Measurements from ENCODE around the gene CTXND2. TPM values are rescaled to one million over a fixed set of nuclear protein-coding genes. Genes with fewer than 3 reads are reported as not detected.
"Not testable (repeated sequence)": the region's sequence is repeated elsewhere in the genome, so short reads cannot be mapped to it uniquely, and the experiment has no call there.

CTXND2 gene
- total and polyA plus RNA-seq, 2 experiments from 2014 or later: 0.16 TPM; not detected in 1

DNA sequence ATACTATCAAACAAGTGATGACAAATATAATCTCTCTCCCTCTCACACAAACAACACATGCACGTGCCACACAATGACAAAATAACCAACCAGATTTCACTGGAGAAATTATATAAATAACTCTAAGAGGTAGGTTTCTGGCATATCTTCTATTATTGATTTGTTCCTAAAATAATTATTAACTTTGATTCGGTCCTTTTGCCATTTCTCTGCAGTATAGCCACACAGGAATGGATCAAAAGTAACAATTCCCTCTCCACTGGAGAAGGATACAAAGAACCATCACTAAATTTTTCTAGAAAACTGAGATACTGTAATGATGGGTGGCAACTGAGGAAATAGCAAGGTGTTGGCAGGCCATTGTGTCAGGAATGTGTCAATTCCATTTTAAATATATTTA lies 44.0 kb upstream of the CTXND2 start:
- Histone ChIP-seq H3K79me2 (no peaks in the 10 kb centered on the region), H4K20me1 (ENCODE audit: insufficient read depth, poor library complexity, severe bottlenecking) (no peaks in the 10 kb centered on the region), H2AFZ (no peak overlapping the region), H3K4me1 (ENCODE audit: insufficient read depth) (no peaks in the 10 kb centered on the region), H3K36me3 (replicated peaks; ENCODE audit: insufficient read depth, low read depth) (no peaks in the 10 kb centered on the region), H3K9me2 (replicated peaks; ENCODE audit: insufficient read depth) (no peaks in the 10 kb centered on the region), H3K4me3 (no peak overlapping the region), H3K27me3 (no peaks in the 10 kb centered on the region), H3K27ac (no peak overlapping the region), H3K4me2 (no peak overlapping the region), H3K9me3 (ENCODE audit: low read depth) (no peaks in the 10 kb centered on the region)
- WGBS (ENCODE audit: low lambda C conversion rate, missing lambda C conversion rate): 90% methylated on average over 2 of the region's 2 CpGs
- TF ChIP-seq EZH2phosphoT487 (IDR thresholded peaks at IDR 0.05; ENCODE audit: low read depth, severe bottlenecking, unreplicated experiment) (no peak), EZH2 (IDR thresholded peaks at IDR 0.05; ENCODE audit: borderline replicate concordance) (no peak)
- TF ChIP-seq, protein P1, sequence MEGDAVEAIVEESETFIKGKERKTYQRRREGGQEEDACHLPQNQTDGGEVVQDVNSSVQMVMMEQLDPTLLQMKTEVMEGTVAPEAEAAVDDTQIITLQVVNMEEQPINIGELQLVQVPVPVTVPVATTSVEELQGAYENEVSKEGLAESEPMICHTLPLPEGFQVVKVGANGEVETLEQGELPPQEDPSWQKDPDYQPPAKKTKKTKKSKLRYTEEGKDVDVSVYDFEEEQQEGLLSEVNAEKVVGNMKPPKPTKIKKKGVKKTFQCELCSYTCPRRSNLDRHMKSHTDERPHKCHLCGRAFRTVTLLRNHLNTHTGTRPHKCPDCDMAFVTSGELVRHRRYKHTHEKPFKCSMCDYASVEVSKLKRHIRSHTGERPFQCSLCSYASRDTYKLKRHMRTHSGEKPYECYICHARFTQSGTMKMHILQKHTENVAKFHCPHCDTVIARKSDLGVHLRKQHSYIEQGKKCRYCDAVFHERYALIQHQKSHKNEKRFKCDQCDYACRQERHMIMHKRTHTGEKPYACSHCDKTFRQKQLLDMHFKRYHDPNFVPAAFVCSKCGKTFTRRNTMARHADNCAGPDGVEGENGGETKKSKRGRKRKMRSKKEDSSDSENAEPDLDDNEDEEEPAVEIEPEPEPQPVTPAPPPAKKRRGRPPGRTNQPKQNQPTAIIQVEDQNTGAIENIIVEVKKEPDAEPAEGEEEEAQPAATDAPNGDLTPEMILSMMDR (IDR thresholded peaks at IDR 0.05; ENCODE audit: poor library complexity): no peak
- no peak for DNase-seq (ENCODE audit: low spot score)

DNA sequence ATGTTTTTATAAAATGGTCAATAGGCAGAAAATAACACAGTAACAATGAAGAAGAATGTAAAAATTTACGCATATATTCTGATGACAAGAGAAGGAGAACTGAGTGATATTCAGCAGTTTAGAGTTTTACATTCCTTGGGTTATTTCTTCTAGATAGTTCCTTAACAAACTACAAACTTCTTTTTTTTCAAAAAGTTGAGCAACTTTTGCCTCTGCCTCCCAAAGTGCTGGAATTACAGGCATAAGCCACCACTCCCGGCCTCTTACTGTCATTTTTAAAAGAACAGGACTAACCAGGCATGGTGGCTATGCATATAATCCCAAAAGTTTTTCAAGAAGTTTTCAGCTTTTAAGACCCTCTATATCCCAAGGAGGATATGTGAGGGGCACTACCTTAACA lies 43.5 kb upstream of the CTXND2 start:
- no peaks in the 10 kb centered on the region for H3K36me3 ChIP-seq (replicated peaks; ENCODE audit: insufficient read depth, low read depth)
- H3K9me3 ChIP-seq (ENCODE audit: low read depth): no peaks in the 10 kb centered on the region
- no peaks in the 10 kb centered on the region for H3K4me1 ChIP-seq (ENCODE audit: insufficient read depth)
- DNase-seq (ENCODE audit: low spot score): no peak
- no peak overlapping the region for H3K4me2 ChIP-seq
- H4K20me1 ChIP-seq (ENCODE audit: insufficient read depth, poor library complexity, severe bottlenecking): no peaks in the 10 kb centered on the region
- no peak overlapping the region for H2AFZ ChIP-seq
- H3K27ac ChIP-seq: no peak overlapping the region
- no peaks in the 10 kb centered on the region for H3K79me2 ChIP-seq
- no peak overlapping the region for H3K4me3 ChIP-seq
- H3K9me2 ChIP-seq (replicated peaks; ENCODE audit: insufficient read depth): no peaks in the 10 kb centered on the region
- H3K27me3 ChIP-seq: no peaks in the 10 kb centered on the region
- WGBS (ENCODE audit: low lambda C conversion rate, missing lambda C conversion rate): 89% methylated on average over 2 of the region's 2 CpGs
- TF ChIP-seq EZH2phosphoT487 (IDR thresholded peaks at IDR 0.05; ENCODE audit: low read depth, severe bottlenecking, unreplicated experiment) (no peak), EZH2 (IDR thresholded peaks at IDR 0.05; ENCODE audit: borderline replicate concordance) (no peak)
- TF ChIP-seq, protein P1 (IDR thresholded peaks at IDR 0.05; ENCODE audit: poor library complexity): no peak

DNA sequence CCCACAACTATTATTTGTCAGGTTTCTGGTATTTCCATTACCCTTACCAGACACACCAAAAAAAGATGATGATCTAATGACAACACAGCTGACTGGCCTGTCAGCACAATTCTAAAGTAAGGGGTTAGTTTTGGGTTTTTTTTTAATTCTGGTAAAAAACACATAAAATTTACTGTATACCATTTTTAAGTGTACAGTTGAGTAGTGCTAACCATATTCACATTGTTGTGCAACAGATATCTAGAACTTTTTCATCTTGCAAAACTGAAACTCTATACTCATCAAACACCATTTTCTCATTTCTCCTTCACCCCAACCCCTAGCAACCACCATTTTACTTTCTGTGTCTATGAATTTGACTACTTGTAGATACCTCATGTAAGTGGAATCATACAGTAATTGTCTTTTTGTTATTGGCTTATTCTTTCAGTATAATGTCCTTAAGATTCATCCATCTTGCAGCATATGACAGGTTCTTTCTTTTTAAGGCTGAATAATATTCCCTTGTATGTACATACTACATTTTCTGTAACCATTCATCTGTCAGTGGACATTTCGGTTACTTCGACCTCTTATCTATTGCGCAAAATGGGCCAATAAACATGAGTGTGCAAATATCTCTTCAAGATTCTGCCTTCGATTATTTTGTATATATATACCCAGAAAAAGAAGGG lies 40.3 kb upstream of the CTXND2 start:
- Histone ChIP-seq H3K79me2 (peaks cover 3% of the 10 kb centered on the region), H3K4me2 (no peak overlapping the region), H3K9me3 (ENCODE audit: low read depth) (no peaks in the 10 kb centered on the region), H3K4me1 (ENCODE audit: insufficient read depth) (no peaks in the 10 kb centered on the region), H3K9me2 (replicated peaks; ENCODE audit: insufficient read depth) (no peaks in the 10 kb centered on the region), H3K27me3 (no peaks in the 10 kb centered on the region), H3K4me3 (no peak overlapping the region), H4K20me1 (ENCODE audit: insufficient read depth, poor library complexity, severe bottlenecking) (no peaks in the 10 kb centered on the region), H2AFZ (no peak overlapping the region), H3K36me3 (replicated peaks; ENCODE audit: insufficient read depth, low read depth) (no peaks in the 10 kb centered on the region), H3K27ac (no peak overlapping the region)
- no peak for DNase-seq (ENCODE audit: low spot score)
- TF ChIP-seq, protein P1 (IDR thresholded peaks at IDR 0.05; ENCODE audit: poor library complexity): no peak
- TF ChIP-seq EZH2 (IDR thresholded peaks at IDR 0.05; ENCODE audit: borderline replicate concordance) (no peak), EZH2phosphoT487 (IDR thresholded peaks at IDR 0.05; ENCODE audit: low read depth, severe bottlenecking, unreplicated experiment) (no peak)
- WGBS (ENCODE audit: low lambda C conversion rate, missing lambda C conversion rate): 94% methylated on average over 4 of the region's 4 CpGs

DNA sequence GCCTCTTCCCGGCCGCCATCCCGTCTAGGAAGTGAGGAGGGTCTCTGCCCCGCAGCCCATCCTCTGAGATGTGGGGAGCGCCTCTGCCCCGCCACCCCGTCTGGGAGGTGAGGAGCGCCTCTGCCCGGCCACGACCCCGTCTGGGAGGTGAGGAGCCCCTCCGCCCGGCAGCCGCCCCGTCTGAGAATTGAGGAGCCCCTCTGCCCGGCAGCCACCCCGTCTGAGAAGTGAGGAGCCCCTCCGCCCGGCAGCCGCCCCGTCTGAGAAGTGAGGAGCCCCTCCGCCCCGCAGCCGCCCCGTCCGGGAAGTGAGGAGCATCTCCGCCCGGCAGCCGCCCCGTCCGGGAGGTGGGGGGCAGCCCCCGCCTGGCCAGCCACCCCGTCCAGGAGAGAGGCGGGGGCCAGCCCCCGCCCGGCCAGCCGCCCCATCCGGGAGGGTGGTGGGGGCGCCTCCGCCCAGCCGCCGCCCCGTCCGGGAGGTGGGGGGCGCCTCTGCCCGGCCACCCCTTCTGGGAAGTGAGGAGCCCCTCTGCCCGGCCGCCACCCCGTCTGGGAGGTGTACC lies 36.1 kb upstream of the CTXND2 start:
- H3K27me3 ChIP-seq; H3K27ac ChIP-seq; H4K20me1 ChIP-seq (ENCODE audit: insufficient read depth, poor library complexity, severe bottlenecking); H3K9me3 ChIP-seq (ENCODE audit: low read depth); H3K9me2 ChIP-seq (replicated peaks; ENCODE audit: insufficient read depth); H3K4me3 ChIP-seq; H3K4me1 ChIP-seq (ENCODE audit: insufficient read depth); H3K4me2 ChIP-seq; H3K36me3 ChIP-seq (replicated peaks; ENCODE audit: insufficient read depth, low read depth); H2AFZ ChIP-seq; DNase-seq (ENCODE audit: low spot score): not testable (repeated sequence)
- WGBS (ENCODE audit: low lambda C conversion rate, missing lambda C conversion rate): 96% methylated on average over 4 of the region's 49 CpGs
- H3K79me2 ChIP-seq: peaks cover 18% of the 10 kb centered on the region

DNA sequence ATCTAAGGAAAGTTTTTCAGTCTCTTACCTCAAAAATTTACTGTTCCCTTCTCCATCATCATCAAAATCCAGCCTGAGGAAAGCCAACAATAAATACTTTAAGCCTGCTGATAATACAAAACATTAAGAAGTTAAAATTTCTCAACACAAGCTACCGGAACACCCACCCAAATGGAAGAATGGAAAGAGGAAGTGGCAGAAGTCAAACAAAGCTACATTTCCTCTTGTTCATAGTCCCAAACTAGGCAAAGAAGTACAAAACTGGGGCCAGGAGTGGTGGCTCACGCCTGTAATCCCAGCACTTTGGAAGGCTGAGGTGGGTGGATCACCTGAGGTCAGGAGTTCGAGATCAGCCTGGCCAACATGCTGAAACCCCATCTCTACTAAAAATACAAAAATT lies 34.2 kb upstream of the CTXND2 start:
- H3K27me3 ChIP-seq; H3K4me3 ChIP-seq; H2AFZ ChIP-seq; H3K9me2 ChIP-seq (replicated peaks; ENCODE audit: insufficient read depth); H3K9me3 ChIP-seq (ENCODE audit: low read depth); DNase-seq (ENCODE audit: low spot score); H4K20me1 ChIP-seq (ENCODE audit: insufficient read depth, poor library complexity, severe bottlenecking); H3K4me1 ChIP-seq (ENCODE audit: insufficient read depth); H3K36me3 ChIP-seq (replicated peaks; ENCODE audit: insufficient read depth, low read depth): not testable (repeated sequence)
- Histone ChIP-seq H3K79me2 (peaks cover 30% of the 10 kb centered on the region), H3K27ac (peak overlapping the region; percentile 45), H3K4me2 (peak overlapping the region; percentile 49)
- 88% methylated on average over 3 of the region's 3 CpGs for WGBS (ENCODE audit: low lambda C conversion rate, missing lambda C conversion rate)

Measured in hepatocyte (in vitro differentiated cells).